GM18508 (cell line): Measurements from ENCODE around the gene FLYWCH2.

ENCODE experiments used
- ATAC-seq: cut with Tn5 transposase; IDR thresholded peaks from one replicate; pipeline ENCODE4 v1.9.1; 2021; ENCODE audit warnings: moderate number of reproducible peaks; ENCODE audit not compliant: insufficient read depth, unreplicated experiment

FLYWCH2 gene, protein sequence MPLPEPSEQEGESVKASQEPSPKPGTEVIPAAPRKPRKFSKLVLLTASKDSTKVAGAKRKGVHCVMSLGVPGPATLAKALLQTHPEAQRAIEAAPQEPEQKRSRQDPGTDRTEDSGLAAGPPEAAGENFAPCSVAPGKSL

DNA sequence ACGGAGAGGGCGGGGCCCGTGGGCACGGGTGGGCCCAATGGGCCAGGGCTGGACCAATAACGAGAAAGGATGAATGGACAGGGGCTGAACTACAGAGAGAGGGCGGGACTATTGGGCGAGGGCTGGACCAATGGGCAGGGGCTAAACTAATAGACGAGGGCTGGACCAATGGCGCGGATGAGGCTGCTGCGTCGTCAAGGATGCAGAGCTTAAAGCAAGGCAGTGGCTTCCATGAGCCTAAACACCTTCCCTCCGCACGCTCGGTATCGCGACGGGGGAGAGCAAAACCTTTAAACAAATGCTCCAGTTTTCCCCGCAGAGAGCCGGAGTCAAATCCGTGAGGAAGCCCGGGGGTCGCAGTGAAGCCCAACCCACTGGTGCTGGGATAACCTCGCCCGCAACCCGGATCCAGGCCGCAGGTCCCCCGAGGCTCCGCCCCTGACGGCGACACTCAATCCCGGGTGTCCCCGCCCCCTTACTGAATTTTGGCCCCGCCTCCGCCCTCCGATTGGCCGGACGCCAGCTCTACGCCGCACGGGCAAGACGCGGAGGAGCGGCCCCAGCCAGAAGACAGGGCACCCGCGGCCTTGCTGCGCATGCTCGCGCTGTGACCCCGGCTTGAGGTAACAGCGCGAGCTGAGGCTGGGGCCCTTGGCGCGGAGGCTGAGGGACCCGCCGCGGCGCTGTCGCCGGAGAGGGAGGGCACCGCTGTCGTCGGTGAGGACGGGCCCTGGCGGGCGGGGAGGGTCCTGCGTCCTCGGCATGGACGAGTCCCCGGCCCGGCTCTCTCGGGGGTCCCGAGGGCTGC, at the start of gene FLYWCH2:
TSS of gene FLYWCH2 (plus strand) at position 566 of the 808 bp plus-strand sequence. CDS start 13,235 bp downstream, outside the sequence.
- peak; percentile 64 for ATAC-seq

DNA sequence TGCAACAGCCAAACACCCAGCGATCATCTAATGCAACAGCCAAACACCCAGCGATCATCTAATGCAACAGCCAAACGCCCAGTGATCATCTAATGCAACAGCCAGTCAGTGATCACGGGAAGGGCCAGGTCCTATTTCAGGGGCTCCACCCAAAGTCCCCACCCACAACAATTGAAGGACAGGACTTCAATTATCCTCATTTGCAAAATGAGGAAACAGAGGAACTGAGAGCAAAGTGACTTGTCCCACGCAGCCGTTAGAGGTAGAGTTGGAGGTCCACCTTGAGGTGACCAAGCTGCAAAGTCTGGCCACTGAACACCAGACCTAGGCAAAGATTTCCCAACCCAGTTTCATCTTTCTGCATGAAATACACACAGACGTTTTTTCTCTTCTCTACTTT, 49.2 kb upstream of the FLYWCH2 start:
- ATAC-seq: no peak

- no peak for ATAC-seq
These were observed 48.0 kb upstream of the FLYWCH2 start for GRCh38 chr16:2834968-2835367.

DNA sequence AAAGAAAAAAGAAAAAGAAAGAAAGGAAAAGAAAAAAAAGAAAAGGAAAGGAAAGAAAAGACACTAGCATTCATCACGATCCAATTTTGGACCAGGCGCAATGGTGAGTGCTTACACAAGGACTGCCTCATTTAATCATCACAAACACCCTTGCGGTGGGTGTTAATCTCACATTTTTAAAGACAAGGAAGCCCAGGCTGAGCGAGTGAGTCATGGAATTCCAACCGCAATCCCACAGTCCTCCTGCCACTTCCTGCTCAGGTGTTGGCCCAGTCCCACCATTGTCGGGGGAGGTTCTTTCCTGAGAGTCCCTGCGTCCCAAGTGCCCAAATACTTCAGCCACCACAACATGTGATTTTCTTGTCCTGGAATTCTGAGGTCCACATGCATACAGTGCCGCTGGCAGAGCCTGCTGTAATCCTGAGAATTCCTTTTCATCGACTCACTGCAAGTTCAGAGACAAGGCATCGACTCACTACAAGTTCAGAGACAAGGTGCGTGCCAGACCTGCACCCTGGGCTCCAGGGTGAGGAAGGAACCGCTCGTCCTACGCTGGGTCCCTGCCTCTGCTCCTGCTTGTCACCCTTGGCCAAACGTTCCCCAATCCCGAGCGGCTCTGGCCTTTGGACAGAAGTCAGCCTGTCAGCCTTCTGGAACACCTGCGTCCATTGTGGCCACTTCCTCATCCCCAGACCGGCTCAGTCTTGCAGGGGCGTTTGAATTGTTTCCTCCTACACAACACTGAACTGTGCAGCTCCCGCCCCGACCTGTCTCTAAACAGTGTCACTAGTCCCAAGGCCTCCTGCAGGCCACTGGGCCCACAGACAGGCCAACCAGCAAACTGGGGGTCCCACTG, 47.1 kb upstream of the FLYWCH2 start:
- ATAC-seq: no peak

GRCh38 chr16:2836646-2837508, 46.1 kb upstream of the FLYWCH2 start:
- no peak for ATAC-seq

DNA sequence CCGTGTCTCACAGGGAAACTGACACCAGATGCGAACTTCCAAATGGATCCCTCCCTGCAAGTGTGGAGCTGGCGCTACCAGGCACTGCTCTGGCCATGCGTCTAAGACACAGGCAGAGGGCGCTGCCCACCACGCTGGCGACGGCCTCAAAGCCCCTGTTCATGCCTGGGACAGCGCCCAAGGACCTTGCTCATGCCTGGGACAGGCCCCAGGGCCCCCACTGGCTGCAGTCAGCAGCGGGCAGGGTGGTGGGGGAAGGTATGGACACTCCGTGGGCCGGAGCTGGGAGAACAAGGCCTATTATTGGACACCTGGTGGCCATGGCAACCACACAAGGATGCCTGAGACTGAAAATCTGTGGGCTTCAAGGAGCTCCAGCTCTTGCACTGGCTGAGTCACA, 44.1 kb upstream of the FLYWCH2 start:
- ATAC-seq: no peak

- ATAC-seq: no peak
These were observed 43.2 kb upstream of the FLYWCH2 start for GRCh38 chr16:2839650-2840450.

DNA sequence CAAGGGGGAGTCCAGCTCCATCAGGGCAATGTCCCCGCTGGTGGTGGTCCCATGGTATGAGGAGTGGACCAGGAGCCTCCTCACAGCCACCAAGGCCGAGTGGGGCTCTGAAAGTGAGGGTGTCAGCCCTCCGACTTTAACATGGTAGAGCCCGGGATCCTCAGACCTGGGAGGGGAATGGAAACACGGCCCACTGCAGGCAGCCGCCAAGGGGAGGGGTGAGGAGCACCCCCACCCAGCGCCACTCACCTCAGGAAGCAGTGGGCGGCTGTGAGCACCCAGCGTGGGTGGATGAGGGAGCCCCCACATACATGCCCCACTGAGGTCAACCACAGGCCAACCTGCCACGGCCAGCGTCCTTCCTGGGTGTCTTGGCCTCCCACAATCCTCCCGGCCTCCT, 42.1 kb upstream of the FLYWCH2 start:
- no peak for ATAC-seq

- no peak for ATAC-seq
These were observed 41.2 kb upstream of the FLYWCH2 start for GRCh38 chr16:2841606-2842339.

GRCh38 chr16:2842340-2843000, 40.5 kb upstream of the FLYWCH2 start:
- ATAC-seq: no peak

- no peak for ATAC-seq
These were observed 39.5 kb upstream of the FLYWCH2 start for GRCh38 chr16:2843526-2843925.

DNA sequence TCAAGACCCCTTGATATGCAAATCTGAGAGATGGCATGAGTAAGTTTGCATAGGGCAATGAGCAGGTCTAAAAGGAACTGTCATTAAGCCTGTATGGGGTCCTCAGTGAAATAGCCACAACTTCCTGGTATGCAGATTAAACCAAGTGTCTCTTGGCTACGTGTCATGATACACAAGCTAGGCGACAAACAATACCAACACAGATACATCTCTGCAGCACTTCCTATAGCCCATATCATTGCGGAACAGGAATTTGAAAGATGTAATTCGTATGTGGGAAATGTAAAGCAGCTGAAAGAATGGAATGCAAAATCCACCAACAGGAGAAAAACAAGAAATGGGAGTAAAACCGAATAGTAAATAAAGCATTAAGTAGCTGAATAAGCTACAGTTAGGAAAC, 37.9 kb upstream of the FLYWCH2 start:
- ATAC-seq: no peak

GRCh38 chr16:2846511-2847310, 36.3 kb upstream of the FLYWCH2 start:
- ATAC-seq: no peak

DNA sequence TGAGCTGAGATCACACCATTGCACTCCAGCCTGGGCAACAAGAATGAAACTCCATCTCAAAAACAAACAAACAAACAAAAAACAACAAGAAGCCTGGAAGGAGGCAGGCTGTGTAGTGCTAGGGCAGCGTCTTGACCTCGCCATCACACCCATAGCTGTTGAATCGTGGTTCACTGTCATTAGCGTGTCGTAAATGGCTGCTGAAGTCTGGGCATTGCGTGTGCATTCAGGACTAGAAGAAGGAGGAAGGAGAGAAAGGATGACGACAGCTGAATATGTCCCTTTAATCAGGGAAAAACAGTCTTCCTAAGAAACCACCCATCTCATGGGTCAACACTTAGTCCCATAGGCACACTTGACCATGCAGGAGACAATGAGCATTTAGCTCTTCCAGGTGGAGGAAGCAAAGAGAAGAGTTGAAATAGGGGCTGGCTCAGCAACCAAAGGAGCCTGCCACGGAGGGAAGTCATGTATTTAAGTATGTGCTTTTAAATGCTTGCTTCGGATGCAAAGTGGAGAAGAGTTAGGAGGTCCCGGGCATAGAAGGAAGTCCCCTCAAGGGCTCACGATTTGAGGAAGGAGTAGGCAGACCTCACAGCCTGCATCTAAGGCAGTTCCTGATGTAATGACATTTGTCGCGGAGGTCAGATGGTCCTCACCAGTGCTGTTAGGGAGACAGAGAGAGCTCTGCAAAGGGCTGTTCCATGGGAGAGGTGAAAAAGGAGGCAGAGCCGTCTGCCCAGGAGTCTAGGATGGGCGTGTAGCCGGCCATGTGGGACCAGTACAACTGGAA, 33.9 kb upstream of the FLYWCH2 start:
- no peak for ATAC-seq

- no peak for ATAC-seq
These were observed 30.8 kb upstream of the FLYWCH2 start for GRCh38 chr16:2852003-2852730.
